Measurements from ENCODE around the gene BAIAP2.
A peak's percentile ranks its signal among the peaks of the same experiment; 100 is the strongest.
"Not testable (repeated sequence)": the region's sequence is repeated elsewhere in the genome, so short reads cannot be mapped to it uniquely, and the experiment has no call there.

Gene BAIAP2

DNA sequence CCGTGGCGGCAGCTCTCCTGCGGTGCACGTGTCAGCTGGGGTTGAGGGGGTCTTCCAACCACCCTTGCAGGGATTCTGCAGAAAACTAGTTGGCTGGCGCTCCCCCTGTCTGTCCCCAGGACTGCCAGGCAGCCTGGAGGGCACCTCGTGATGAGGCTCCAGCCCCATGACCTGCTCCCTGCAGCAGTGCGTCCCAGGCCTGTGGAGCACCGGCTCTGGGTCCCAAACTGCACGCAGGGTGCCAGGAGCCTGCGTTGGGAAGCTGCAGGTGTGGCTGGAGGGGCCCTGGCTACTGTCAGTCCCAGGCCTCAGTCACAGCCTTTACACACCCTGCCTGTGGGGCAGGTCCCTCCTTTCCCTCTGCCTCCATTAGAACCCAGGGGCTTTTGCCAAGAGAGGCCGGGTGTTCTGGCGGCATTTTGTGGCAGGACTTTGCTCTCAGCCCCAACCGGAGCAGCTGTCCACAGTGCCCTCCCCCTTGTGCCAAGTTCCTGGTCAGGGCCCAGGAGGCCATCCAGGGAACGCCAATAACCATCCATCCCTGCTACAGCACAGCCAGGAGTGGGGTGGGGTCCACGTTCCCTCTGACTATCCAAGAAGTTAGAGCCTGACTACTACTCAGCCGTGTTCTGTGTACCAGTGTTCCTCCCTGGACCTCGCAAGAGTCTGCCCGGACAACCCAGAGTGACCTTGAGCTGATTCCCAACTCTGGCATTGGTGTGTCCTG, 34.2 kb upstream of the BAIAP2 start:
- DNase-seq = no peak

DNA sequence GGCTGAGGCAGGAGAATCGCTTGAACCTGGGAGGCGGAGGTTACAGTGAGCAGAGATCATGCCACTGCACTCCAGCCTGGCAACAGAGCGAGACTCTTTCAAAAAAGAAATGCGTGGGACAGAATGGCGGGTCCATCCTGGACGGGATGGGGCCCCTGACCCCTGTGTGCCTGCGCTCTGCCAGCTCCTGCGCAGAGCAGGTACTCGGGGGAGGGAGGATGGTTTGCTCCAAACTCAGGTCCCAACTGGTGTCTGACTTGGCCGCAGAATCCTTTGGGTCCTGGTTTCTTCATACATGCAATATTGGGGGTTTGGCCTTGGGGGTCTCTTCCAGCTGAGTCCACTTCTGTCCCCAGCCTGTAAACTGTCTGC, 33.0 kb upstream of the BAIAP2 start:
- DNase-seq = no peak

DNA sequence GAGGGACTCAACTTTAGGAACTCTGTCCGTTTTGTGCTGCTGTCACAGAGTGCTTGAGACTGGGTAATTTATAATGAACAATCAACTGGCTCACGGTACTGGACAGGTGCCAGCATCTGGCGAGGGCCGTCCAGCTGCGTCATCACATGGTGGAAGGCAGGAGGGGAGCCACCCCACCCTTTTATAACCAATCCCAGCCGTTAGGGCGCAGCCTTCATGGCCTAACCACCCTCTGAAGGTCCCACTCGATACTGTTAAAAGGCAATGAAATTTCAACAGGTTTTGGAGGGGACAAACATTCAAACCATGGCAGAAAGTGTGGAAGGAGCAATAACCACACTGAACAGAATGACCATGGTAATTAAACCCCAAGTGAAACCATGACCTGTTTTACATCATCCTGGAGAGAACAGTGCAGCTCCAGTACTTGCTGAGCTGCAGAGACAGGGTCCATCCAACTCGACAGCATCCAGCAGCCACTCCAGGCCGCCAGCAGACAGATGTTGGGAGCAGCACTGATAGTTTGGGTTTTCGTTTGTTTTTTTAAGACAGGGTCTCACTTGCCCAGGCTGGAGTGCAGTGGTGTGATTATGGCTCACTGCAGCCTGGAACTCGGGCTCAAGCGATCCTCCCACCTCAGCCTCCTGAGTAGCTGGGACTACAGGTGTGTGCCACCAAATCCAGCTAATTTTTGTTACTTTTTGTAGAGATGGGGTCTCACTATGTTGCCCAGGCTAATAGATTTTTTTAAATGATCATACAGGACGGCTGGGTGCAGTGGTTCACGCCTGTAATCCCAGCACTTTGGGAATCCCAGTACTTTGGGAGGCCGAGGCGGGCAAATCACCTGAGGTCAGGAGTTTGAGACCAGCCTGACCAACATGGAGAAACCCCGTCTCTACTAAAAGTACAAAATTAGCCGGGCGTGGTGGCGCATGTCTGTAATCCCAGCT, 32.3 kb upstream of the BAIAP2 start:
- DNase-seq = peak in 1 of 2 donors; percentile 30

DNA sequence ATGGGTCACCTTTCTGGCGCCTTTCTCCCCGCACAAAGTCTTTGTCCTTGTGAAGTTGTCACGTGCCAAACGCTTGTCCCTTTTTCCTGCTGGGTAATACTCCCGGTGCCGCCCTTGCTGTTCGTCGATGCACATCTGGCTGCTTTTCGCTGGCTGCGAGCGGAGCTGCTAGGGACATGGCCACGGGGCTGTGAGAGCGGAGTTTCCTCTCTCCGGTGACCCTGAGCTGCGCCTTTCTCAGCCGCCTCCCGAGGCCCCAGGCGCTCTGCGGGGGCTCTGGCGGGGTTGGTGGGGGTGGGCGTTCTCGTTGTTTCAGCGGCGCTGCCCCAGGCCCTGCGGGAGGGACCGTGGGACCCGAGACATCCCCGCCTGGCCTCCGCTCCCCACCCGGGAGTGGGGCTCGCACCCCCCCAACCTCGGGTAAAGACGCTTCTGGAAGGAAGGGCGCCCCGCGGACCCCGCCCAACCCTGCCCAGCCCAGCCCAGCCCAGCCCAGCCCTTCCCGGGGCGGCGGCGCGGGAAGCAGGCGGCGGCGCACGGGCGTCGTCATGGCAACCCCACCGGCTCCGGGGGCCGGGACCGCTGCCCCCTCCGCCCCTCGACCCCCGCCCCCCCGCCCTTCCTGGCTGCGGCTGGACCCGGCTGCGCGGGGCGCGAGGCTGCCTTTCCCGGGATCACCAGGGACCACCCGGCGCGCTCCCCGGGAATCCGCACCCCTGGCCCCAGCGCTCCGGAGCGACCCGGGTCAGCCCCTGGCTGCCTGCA, 31.1 kb upstream of the BAIAP2 start:
- DNase-seq = no peak

DNA sequence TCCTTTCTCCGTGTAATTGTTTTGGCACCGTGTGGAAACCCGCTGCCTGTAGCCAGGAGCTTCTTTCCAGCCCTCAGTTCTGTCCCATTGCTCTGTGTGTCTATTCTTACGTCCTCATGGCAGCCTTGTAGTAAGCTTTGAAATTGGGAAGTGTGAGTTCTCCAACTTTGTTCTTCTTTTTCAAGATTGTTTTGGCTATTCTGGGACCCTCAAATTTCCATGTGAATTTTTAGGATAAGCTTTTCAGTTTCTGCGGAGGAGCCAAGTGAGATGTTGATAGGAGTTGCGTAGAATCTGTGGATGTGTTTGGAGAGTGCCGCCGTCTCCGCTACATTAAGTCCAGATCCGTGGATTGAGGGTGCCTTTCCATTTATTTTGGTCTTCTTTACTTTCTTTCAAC, 28.1 kb upstream of the BAIAP2 start:
- DNase-seq = no peak

DNA sequence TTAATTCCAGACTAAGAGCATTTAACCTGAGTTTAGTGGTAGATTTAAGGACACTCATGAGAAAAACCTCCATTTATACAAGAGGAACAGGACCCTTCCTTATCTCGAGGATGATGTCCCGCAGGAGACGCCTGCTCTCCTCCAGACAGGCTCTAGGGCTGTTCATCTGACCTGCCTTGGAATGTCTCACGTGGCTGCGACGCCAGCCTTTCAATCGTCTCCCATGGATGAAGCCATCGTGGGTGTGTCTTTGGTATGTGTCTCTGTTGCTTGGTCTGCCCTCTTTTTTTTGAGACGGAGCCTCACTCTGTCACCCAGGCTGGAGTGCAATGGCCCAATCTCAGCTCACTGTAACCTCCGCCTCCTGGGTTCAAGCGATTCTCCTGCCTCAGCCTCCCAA, 26.8 kb upstream of the BAIAP2 start:
- no peak for DNase-seq

DNA sequence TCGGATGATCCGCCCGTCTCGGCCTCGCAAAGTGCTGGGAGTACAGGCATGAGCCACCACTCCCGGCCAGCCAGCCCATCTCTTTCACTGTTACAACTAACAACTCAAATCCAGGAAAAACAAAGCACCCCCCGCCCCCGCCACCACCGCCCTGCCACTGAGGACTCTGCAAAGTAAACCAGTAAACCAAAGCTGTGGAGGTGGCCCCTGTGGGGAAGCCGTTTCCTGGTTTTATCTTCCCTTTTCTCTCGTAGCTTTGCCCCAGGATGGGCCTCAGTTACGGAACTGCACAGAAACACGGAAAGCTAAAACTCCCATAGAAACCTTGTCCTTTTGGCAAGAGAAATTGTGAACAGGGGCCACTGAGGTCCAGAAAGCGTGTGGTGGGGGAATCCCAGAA, 25.8 kb upstream of the BAIAP2 start:
- no peak for DNase-seq

DNA sequence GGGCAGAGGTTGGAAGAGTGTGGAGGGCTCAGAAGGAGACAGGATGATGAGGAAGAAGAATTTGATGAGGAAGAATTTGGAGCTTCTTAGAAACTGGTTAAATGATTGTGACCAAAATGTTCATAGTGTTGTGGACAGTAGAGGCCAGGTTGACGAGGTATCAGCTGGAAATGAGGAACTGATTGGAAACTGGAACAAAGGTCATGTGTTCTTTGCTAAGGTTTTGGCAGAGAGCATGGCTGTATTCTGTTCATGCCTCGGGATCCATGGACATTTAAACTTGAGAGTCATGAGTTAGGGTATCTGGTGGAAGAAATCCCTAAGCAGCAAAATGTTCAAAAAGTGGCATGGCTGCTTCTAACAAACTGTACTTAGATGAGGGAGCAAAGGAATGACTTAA, 24.0 kb upstream of the BAIAP2 start:
- no peak for DNase-seq

DNA sequence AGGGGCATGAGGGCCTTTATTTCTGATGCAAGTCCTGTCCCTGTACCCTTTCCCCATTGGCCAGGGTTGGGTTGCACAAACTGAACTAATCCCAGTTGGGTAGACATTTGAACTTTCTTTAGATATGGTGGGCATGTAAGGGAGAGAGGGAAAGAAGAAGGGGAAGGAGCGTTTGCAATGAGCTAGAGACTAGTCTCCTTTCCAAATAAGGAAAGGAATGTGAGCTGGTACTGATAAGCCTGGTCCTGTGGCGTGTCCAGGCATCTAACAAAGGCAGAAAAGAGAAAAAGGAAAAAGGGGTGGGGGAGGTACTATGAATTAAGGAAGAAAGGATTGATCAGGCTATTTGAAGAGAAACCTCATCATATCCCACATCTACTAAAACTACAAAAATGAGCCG, 23.0 kb upstream of the BAIAP2 start:
- no peak for DNase-seq

DNA sequence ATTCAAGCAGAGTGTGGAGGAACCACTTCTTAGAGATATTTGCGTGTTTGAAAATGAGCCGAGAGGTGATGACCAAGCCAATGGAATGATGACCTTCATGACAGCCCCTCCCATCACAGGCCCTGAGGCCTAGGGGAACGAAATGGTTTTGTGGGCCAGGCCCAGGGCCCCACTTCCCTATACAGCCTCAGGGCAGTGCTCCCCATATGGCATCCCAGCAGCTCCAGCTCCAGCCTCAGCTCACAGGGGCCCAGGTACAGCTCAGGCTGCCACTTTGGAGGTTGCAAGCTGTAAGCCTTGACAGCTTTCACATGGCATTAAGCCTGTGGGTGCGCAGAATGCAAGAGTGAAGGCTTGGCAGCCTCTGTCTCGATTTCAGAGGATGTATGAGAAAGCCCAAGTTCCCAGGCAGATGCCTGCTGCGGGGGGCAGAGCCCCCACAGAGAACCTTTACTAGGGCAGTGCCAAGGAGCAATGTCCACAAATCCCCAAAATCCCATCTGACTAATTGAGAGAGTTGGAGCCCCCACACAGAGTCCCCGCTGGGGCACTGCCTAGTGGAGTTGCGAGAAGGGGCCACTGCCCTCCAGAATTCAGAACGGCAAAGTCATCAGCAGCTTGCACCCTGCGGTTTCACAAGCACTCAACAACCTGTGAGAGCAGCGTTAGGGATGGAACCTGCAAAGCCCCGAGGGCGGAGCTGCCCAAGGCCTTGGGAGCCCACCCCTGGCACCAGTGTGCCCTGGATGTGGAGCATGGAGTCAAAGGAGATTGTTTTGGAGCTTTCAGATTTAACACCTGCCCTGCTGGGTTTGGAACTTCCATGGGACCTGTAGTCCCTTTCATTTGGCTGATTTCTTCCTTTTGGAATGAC, 22.1 kb upstream of the BAIAP2 start:
- no peak for DNase-seq

DNA sequence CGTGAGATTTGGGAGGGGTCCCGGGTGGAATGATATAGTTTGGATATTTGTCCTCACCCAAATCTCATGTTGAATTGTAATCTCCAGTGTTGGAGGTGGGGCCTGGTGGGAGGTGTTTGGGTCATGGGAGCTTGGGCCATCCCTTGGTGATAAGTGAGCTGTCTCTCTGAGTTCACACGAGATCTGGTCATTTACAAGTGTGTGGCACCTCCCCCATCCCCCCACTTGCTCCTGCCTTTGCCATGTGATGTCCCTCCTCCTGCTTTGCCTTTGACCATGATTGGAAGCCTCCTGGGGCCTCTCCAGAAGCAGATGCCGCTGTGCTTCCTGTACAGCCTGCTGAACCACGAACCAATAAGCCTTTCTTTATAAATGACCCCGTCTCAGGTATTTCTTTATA, 21.3 kb upstream of the BAIAP2 start:
- DNase-seq = no peak

DNA sequence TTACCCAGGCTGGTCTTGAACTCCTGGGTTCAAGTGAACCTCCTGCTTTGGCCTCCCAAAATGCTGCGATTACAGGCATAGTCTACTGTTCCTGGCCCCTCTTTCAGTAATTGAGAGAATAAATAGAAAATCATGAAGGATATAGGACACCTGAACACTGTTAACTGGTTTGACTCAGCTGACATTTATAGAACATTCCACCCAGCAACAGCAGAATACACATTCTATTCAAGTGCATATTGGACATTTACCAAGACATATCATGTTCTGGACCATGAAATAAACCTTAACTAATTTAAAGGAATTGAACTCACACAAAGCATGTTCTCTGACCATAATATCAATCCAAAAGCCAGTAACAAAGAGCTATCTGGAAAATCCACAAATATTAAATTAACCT, 19.8 kb upstream of the BAIAP2 start:
- DNase-seq = no peak

DNA sequence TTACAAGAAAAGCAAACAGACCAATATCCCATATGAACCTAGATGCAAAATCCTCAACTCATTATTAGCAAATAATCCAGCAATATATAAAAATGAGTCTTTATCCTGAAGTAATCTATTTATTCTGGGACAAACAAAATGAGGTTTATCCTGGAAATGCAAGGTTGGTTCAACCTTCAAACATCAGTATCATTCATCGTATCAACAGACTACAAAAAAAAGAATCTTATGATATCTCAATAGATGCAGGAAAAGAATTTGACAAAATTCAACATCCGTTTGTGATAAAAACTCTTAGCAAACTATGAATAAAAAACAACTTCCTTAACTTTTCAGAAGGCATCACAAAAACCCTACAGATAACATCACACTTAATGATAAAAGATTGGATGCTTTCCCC, 18.4 kb upstream of the BAIAP2 start:
- no peak for DNase-seq

DNA sequence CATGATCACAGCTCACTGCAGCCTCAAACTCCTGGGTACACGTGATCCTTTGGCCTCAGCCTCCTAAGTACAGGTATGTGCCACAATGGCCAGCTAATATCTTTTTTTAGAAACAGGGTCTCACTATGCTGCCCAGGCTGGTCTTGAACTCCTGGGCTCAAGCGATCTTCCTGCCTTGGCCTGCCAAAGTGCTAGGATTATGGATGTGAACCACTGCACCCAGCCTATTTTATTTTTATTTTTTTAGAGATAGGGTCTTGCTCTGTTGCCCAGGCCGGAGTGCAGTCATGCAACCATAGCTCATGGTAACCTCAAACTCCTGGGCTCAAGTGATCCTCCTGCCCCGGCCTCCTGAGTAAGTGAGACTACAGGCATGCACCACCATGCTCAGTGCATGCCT, 17.6 kb upstream of the BAIAP2 start:
- not testable (repeated sequence) for DNase-seq

DNA sequence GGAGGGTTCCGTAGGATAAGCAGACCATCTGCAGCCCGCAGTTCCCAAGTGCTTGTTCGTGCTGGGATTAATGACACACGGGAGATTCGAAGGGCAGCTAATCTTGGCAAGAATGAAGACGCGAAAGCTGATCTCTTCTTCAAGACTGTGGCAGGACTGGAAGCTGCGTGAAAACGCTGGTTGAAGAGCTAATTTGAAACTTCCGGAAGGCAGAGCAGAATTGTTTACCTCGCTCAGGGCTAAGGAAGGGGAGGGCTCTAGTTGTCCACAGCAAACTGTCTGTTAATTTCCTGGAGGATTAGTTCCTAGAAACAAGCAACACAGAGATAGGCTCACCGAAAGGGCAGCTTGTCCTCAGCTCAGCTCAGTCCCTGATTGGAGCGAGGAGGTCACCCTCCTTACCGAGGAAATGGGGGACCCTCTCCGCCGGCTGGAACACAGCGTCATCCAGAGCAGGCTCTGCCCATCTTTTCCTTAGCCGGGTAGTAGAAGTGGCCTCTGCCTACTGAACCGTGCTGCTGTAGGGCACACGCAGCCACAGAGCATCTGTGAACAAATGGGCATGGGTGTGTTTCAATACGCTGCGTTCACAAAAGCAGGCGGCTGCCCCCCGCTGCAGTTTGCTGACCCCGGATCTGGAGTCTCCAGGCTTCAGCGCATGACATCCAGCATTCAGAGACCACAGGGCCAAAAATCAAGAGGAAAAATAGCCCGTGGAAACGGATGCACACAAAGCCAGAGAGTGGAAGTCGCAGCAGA, 16.7 kb upstream of the BAIAP2 start:
- no peak for DNase-seq

DNA sequence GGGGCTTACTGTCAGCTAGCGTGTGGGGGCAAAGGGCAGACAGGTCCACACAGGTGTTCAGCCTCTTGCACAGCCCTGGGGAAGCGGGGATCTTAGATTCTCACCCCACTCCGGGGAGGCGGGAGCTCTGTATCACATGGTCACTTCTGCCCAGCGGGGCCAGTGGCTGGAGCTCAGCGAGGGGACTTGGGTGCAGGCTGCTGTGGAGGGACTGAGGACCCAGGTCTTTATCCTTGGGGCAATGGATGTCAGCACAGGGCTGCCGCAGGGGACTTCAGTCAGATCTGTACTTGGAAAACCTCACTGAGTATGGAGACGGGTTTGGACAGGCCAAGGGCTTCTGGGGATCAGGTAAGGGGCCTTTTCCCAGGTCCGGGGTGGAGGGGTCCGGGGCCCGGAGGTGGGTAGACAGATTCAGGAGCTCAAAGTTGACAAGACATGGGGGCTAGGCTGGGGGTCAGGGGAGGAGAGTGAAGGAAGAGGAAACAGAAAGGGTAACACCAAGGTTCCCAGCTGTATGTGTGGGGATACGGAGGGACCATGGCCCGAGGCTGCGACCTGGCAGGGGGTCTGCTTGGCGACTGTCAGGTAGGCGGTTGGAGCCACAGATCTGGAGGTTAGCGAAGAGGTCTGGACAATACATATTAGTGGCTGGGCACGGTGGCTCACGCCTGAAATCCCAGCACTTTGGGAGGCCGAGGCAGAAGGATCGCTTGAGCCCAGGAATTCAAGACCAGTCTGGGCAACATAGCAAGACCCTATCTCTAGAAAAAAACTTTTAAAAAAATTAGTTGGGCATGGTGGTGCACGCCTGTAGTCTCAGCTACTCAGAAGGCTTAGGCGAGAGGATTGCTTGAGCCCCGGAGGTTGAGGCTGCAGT, 15.1 kb upstream of the BAIAP2 start:
- DNase-seq = no peak

DNA sequence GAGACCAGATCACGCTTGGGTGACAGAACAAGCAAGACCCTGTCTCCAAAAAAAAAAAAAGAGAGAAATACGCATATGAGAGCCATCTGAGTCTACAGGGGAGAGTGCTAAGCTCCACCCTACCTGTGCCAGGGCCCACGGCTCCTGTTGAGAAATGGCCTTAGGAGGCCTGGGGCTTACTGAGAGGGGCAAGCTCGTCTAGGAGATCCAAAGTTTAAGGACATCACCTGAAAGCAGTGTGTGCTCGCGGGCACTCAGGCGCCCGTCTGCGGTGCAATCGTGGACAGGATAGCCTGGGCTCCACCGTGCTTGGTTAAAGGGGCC, 14.5 kb upstream of the BAIAP2 start:
- no peak for DNase-seq

DNA sequence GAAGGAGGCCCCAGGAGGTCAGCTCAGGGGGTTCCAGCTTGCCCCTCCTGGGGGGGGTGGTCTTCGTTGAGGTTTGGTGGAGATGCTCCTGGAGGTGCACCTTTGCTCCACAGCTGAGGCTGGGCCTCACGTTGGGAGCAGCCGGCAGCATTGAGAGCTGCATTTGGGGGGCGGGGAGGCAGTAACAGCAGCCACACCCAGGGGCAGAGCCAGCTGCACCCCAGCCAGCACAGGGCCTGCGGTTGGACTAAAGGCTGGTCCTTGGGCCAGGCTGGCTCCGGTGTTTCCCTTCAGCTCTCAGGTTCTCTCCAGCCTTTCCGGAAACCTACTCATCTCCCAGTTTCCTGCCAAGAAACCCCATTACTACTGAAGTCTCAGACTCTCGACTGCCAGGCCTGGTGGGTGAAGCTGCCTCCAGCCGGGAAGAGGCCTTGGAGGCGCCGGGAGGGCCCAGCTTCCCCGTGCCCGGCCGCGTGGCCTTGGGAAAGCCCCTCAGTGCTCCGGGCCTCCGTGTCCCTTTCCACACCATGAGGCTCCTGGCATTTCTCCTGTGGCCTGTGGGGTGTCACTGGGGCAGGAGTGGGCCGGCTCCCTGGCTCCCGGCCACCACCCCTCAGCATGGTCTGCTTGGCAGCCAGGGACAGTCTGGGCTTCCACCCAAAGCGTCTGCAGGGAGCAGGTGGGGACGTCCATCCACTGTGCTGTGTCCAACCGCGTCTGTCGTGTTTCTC, 14.0 kb upstream of the BAIAP2 start:
- DNase-seq = no peak

DNA sequence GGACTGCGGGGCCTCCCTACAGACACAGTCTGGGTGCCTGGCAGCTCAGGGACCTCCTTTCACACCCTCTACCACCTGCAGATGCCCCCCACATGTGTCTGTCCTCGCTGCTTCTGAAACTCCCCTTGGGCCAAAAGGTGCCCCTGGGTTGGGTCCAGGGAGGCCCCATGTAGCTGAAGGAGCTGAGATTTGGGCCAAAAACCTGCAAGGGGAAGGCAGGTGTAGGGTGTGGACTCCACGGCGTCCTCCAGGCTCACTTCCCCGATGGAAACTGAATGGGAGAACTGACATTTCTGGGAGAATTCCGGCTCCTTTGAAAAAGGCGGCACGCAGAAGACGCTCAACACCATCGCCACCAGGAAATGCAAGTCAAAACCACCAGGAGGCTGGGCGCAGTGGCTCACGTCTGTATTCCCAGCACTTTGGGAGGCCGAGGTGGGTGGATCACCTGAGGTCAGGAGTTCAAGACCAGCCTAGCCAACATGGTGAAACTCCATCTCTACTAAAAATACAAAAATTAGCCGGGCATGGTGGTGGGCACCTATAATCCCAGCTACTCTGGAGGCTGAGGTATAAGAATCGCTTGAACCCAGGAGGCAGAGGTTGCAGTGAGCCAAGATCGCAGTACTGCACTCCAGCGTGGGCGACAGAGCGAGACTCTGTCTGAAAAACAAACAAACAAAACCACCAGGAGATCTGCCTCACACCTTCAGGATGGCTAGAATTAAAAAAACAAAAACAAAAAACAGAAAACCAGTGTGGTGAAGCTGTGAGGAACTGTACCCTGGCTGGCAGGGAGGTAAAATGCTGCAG, 13.2 kb upstream of the BAIAP2 start:
- DNase-seq = no peak

All from hippocampal formation (tissue), 2 donors.